Neural progenitor cell (in vitro differentiated cells): ENCODE data around the gene GSAP.

Experiments used
- CTCF ChIP-seq: fragments of 200-600 bp; sonication (generic); IDR thresholded peaks from 2 replicates; pipeline ENCODE4 v1.5.1; 2017; ENCODE audit warnings: antibody characterized with exemption, mild to moderate bottlenecking
- EZH2phosphoT487 ChIP-seq: fragments of 200-600 bp; sonication (generic); IDR thresholded peaks from 2 replicates; pipeline ENCODE4 v1.6.1; 2017; ENCODE audit warnings: antibody characterized with exemption

GRCh38 chr7:77270094-77270480 lies 146.1 kb downstream of the GSAP start:
- no peak for TF ChIP-seq CTCF
- TF ChIP-seq EZH2phosphoT487: no peak
